Mesenteric fat pad (tissue), 1 donor: ENCODE measurements around the gene PRR36. TPM values are rescaled to one million over a fixed set of nuclear protein-coding genes. Genes with fewer than 3 reads are reported as not detected.
"Not testable (repeated sequence)": the region's sequence is repeated elsewhere in the genome, so short reads cannot be mapped to it uniquely, and the experiment has no call there.

Experiments
- DNase-seq: peaks from one replicate; pipeline ENCODE4 v3.0.0-alpha.2; 2020; ENCODE audit warnings: low spot score
- long read RNA-seq: library from polyadenylated mRNA; unstranded; transcript quantifications from one replicate; pipeline ENCODE4 v2.0.0, GENCODE V29; 2020
- total RNA-seq: library from RNA; stranded (reverse); fragmentation: NEBNext Ultra II Directional; extraction: Animal tissue kit (Norgen Biotek cat#: 25700); gene quantifications from one replicate; pipeline ENCODE4 v1.2.1, GENCODE V29; 2021
- donor health status: DM: yes; HTN: yes; CAD: no.

The PRR36 gene
- total RNA-seq: not detected
- long read RNA-seq: 0 reads

DNA sequence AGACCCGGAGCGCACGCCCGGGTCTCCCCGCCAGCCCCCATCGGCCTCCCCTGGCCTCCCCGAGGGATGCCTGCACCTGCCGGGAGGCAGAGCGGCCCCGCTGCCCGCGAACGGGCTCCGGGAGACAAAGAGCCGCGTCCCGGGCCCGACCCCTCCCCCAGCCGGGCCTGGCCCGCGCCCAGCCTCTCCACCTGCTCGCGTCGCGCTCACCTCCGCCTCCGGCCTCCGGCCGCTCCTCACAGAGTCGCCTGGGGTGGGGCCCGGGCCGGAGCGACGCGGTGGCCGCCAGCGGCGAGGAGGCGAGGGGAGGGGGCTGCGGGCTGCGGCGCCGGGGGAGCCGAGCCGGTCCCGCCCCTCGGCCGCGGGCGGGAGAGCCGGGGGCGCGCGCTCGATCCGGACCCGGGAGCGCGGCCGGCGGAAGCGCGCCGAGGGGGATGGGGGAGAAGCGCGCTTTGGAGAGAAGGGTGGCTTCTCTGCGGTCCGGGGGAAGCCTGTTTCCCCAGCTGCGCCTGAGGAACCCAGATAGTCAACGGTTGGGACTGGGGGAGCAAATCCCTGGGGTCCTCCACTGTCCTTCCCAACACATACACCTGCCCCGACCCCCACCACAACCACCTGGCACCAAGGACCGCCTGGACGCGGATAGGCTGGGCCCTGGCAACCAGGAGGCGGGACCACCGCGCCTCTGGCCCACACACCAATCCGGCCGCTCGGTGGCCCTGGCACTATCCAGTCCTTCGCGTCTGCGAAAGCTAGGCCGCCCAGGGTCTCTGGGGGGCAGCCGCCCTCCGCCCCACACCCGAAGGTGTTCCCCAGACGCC, at the start of gene PRR36:
Gene PRR36, minus strand, starts transcription at position 315 of the 821 bp plus-strand sequence. CDS start 701 bp downstream, outside the sequence.
- no peak for DNase-seq

DNA sequence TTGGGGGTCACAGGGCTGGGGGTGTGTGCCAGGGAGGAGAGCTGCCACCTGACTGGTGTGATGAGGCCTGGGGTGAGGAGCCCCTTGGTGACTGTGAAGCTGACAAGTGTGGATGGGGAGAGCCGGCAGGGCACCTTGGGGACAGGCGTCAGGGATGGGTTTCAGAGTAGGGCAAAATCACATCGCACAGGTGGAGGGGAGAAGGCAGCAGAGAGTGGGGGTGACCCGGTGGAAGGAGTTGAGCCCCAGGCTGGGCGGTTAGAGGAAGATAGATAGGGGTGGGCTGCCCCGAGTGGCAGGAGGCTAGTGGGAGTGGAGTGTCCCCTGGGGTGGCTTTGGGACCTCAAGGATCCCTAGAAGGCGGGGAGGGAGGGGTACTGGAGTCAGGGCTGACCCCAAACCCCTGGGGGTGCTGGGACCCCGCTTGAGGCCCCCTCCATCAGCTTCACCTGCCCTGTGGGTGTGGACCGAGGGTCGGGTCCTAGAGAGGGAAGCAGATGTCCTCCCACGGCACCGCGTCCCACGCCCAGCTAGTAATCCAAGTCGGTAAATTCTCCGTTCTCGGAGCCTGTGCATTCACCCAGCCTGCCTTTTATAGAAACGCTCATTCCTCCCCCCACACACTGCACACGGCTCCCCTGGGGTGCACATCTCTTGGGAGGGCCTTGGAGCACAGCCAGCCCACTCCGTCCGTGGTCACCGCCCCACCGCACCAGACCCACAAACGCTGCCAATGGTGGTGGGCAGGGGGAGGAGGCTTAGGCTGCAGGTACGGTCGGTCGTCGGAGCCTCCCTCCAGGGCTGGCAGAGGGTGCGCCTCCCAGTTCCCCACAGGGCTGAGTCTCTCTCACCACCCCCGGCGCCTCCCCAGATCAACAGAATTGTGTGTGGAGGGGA, 49.4 kb upstream of the PRR36 start:
- no peak for DNase-seq

DNA sequence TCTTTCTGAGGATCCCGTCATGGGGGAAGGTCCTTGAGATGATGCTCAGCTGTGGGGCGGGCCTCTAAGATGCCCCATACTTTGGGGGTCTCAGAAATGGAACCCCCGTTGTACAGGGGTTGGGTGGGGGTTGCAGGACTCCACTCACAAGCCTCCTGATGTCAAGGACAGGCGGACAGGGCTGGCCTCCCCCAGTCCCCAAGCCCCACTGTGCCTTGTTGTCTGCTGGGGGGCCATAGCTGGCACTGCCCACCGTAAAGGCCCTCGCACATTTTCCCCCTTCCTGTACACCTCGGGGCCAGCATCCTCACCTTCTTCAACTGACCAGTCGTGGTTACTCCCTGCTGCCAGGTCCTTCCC, 48.6 kb upstream of the PRR36 start:
- no peak for DNase-seq

DNA sequence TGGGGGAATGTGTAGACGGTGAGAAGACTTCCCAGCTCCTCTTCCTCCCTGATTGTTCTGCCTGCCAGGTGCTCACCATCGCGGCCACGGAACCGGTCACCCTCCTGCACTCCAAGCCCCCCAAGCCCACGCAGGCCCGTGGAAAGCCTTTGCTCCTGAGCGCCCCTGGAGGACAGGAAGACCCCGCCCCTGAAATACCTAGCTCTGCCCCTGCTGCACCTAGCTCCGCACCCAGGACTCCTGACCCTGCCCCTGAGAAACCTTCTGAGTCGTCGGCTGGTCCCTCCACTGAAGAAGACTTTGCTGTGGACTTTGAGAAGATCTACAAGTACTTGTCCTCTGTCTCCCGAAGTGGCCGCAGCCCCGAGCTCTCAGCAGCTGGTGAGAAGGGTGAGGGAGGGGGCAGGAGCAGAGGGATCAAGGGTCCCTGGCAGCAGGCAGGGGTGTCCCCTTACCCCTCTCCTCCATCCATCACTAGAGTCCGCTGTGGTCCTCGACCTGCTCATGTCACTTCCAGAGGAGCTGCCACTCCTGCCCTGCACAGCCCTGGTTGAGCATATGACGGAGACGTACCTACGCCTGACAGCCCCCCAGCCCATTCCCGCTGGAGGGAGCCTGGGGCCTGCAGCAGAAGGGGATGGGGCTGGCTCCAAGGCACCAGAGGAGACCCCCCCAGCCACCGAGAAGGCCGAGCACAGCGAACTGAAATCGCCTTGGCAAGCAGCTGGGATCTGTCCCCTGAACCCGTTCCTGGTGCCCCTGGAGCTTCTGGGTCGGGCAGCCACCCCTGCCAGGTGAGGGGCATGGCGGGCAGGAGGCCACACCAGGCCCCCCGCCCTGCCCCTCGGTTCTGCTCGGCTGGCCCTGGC, 48.0 kb upstream of the PRR36 start:
- no peak for DNase-seq

DNA sequence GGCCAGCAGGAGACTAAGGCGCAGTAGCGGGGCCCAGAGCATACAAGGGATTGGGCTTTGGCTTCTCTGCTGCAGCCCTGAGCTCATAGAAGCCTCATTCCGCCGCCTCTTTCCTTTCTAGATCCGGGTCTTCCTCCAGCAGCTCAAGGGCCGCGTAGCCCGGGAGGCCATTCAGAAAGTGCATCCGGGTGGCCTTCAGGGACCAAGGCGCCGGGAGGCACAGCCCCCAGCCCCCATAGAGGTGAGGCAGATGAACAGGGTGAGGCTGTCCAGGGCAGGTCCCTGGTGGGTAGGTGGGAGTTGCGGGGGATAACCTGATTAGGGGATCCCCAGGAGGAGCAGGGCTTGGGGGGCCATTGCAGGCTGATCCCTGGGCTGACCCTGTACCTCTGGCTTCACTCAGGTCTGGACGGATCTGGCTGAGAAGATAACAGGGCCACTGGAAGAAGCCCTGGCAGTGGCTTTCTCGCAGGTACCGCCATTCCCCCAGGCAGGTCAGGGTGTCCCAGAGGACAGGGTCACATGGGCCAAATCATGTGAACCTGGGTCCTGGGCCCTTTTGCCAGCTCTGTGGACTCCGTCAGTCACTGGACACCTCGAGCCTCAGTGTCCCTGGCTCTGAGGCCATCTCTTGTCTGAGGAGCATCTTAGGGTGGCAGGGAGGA, 47.2 kb upstream of the PRR36 start:
- DNase-seq: no peak

DNA sequence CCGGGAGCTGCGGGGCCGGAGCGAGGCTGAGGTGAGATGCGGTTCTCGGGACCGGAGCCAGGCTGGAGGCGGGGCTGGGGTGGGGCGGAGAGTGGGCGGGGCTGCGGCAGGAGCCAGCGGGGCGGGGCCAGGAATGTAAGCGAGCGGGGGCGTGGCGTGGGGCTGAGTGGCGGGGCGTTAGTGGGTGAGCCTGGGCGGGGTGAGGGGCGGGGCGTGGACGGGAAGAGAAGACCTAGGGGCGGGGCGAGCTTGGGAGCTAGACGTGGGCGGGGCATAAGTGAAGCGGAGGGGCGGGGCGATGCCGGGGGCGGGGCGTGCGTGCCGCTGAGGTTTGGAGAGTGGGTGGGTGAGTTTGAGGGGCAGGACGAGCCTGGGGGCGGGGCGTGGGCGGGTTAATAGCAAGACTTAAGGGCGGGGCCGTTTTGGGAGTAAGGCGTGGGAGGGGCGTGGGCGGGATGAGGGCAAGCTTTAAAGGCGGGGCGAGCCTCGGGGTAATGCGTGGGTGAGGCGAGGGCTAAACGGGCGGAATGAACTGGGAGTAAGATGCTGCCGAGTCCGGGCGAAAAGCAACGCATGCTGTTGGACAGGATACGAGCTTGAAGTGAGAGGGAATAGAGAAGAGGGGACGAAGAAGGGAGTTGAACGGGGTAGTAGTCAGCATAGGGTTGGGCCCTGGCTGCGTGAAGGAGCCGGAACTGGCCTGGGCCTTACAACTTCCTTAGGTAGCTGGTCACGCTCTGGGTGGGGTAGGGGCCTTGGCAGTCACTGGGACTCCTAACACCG, 46.5 kb upstream of the PRR36 start:
- DNase-seq: peak; percentile 100

DNA sequence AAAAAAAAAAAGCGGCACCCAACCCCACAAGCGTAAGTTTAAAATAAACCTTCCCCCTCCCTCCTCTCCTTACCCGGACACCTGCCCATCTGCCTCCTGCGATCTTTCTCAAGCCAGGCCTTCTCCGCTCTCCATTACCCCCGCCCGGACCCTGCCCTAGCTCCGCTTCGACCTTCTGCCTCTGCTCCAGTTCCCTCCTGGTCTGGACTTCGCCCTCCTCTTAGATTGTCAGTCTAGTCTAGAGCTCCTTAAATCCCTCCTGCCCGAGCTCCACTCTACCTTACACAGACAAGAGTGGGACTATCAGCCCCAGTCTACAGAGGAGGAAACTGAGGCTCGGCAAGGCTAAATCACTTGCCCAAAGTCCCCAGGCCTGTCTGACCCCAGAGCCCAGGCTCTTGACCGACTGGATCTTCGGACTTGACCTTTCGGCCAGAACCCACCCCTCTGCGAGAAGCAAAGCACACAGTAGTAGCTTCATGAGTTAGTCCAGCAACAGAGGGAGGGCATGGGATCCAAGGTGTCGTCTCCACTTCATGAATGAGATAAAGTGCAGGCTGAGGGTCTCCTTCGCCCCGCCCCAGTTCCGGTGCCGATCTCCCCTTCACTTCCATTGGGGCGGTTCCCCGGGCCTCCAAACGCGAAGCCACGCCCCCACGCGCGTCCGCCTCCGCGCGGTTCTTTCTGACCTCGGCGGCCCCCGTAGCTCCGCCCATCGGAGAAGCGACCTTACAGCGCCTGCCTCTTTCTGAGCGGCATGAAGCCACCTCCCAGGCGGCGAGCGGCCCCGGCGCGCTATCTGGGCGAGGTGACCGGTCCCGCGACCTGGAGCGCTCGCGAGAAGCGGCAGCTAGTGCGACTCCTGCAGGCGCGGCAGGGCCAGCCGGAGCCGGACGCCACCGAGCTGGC, 45.7 kb upstream of the PRR36 start, which contains the start of gene SNAPC2:
Gene SNAPC2, plus strand, starts transcription at position 729 of the 909 bp plus-strand sequence. Its CDS starts 29 bp downstream, at position 758.
- DNase-seq: peak; percentile 98

DNA sequence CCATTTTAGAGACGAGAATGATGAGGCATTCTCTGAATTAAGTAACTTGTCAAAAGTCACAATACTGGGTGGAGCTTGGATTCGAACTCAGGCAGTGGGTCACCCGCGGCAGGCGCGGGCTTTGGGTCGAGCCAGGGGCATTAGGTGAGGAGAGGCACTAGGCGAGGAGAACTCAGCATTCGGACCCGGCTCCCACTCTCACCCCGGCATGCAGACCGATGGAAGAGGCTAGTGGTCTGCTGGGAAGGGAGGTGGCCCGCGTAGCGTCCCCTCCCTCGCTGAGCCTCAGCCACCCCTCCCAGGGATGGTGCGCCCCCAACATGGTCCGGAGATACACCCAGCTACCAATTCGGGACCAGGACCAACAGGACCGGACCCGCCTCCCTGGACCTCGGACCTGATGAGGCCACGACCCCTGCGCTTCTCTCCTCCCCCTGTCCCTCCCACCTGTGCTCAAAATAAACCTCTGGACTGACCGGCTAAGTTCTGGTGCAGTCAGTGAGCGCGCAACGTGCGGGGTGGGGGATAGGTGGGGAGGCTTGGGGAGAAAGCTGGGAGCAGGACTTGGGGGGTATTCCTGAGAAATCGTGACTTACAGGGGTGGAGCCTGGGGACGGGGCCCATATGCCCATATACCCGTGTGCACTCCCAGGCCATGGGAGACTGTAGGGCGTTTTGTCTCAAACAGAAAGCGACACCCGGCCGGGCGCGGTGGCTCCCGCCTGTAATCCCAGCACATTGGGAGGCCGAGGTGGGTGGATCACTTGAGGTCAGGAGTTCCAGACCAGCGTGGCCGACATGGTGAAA, 44.6 kb upstream of the PRR36 start:
- no peak for DNase-seq

DNA sequence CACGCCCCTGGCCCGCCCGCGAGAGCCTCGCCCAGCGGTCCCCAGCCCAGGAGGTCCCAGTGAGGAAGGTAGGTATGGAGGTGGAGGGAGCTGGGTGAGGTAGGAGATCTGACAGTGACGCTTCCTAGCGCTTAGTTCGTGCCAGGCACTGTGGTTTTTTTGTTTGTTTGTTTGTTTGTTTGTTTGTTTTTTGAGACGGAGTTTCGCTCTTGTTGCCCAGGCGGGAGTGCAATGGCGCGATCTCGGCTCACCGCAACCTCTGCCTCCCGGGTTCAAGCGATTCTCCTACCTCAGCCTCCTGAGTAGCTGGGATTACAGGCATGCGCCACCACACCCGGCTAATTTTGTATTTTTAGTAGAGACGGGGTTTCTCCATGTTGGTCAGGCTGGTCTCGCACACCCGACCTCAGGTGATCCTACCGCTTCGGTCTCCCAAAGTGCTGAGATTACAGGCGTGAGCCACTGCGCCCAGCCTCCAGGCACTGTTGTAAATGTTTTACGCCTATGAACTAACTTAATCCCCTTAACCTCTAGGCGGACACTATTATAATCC, 43.9 kb upstream of the PRR36 start:
- DNase-seq: not testable (repeated sequence)

DNA sequence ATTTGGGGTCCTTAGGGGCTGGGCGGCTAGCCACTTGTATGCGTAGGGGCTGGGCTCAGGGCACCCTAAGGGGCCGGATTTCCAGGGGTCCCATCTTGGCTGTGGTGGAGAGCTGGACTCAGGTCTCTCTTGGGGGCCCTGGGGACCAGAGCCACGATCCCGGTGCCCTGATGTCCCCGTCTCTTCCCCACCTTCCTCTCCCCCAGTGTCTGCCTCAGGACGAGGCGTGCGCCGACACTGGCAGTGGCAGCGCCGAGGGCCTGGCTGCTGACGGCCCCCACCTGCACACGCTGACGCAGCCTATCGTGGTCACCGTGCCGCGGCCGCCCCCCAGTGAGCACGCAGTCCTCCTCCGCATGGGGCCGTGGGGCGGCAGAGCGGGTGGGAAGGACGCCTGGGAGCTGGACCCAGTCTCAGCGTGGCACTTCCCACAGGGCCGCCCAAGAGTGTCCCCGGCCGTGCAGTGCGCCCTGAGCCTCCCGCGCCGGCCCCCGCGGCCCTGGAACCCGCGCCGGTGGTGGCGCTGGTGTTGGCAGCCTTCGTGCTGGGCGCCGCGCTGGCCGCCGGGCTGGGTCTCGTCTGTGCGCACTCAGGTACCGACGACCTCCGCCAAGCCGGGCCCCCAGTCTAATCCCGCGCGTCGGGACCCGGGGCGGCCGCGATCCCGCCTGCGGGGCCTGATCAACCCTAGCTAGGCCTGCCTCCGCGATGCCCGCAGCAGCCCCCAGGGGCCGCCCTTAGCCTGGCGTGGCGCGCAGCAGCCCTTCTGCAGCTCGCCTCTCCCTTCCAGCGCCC, 43.3 kb upstream of the PRR36 start:
- no peak for DNase-seq

DNA sequence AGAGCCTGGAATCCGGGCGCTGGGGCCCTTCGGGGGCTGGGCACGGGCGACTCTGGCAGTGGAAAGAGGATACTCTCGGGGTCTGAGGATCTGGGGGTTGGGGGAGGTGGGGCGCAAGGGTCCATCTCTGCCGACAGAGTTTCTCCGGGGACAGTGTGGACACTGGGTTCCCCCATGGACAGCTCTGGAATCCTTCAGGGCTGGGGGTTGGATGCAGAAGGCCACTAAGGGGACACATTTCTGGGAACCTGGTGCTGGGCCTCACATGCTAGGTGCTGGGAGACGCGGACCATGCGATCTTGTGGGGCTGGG, 42.7 kb upstream of the PRR36 start:
- no peak for DNase-seq

DNA sequence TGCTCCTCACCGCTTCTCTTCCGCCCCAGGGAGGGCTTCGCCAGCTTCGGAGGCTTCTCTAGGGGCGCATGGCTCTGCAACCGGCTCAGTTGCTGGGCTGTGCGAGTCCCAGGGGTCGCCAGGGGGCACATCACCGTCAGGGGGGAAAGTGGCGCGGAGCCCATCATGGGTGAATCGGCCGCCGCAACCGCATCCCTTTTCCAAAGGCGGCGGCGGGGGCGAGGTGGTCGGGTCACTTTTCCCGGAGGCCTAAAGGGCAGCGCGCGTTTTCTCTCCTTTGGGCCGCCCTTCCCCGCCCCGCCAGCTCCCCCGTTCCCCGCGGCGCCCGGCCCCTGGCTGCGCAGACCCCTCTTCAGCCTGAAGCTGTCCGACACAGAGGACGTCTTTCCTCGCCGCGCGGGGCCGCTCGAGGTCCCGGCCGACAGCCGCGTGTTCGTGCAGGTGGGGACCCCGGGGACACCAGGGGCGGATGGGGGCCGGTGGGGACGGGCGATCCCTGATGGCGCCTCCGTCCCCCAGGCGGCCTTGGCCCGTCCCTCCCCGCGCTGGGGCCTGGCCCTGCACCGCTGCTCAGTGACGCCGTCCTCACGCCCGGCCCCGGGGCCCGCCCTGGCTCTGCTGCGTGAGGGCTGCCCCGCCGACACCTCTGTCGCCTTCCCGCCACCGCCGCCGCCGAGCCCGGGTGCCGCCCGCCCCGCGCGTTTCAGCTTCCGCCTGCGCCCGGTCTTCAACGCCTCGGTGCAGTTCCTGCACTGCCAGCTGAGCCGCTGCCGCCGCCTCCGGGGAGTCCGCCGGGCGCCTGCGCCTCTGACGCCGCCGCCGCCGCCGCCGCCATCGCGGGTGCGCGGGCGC, 42.1 kb upstream of the PRR36 start:
- no peak for DNase-seq

DNA sequence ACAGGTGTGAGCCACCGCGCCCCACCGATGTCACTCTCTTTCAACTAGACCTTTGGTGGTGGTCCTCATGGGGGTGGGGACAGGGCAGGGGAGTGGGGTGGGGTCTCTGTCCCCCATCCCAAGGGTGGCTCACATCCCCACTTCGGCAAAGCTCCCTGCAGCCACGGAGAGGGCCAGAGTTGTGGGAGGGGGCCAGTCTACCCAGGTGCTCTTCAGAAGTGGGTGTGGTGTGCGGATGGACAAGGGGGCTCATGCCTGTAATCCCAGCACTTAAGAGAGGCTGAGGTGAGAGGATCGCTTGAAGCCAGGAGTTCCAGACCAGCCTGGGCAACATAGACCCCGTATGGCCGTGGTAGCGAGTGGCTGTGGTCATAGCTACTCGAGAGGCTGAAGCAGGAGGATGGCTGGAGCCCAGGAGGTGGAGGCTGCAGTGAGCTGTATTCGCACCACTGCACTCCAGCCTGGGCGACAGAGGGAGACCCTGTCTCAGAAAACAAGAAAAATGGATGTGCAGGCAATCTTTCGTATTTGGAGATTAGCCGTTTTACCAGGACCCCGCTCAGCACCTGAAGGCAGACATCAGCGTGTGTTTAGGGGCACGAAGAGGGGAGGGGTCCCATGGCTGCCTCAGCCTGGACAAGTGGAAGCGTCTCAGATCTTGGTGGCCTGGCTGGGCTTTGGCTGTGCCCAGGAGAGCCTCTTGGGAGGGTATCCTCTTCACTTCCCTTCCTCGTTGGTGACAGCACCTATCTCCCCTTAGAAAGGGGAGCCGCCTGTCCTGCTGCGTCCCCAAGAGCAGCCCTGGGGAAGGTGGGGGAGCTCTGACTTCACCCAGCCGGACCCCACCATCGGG, 41.3 kb upstream of the PRR36 start:
- no peak for DNase-seq

DNA sequence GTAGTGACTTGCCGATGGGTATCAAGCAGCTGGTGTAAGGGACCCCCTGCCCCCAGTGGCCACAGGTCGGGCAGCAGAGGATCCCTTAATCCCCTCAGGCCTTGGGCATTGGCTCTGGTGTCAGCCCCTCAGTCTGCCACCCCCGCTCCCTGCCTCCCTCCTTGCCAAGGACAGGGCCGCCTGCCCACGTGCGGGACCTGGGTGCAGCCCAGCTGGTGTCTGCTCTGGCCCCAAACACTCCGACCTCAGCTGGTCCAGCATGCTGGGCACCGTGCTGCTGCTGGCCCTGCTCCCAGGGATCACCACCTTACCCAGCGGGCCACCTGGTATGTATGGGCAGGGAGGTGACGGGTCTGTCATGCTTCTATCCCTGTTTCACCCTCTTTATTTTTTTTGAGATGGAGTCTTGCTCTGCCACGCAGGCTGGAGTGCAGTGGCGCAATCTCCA, 40.4 kb upstream of the PRR36 start, which contains the start of gene TGFBR3L:
Gene TGFBR3L, plus strand, starts transcription at position 233 of the 448 bp plus-strand sequence.
- DNase-seq: no peak

DNA sequence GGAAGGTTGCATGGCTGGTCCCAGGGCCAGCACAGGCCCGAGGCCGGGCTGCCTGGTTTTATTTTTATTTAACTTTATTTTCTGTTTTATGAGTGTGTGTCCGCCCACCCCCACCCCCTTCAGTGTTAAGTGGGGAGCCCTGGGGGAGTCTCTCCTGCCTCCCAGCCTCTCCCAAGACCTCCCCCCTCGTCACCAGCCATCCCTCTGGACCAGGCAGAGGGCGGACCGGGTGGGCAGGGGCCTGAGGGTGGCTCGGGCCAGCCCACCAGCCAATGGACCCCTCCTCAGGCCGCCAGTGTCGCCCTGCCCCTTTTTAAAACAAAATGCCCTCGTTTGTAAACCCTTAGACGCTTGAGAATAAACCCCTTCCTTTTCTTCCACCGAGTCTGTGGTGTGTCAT, 39.9 kb upstream of the PRR36 start:
- DNase-seq: no peak
